Measurements from ENCODE around the gene CD163L1.

The CD163L1 gene

GRCh38 chr12:7321624-7322023, 122.3 kb downstream of the CD163L1 start:
- DNase-seq, result no peak

- DNase-seq, result no peak
Observed at GRCh38 chr12:7319930-7320329, 124.0 kb downstream of the CD163L1 start.

GRCh38 chr12:7310070-7310469, 133.9 kb downstream of the CD163L1 start:
- no peak for DNase-seq
